NOMO-1 treated with DMSO at 0.1 percent for 48 hours (cell line): ENCODE data around the gene CLDN10.
"Not testable (repeated sequence)": the region's sequence is repeated elsewhere in the genome, so short reads cannot be mapped to it uniquely, and the experiment has no call there.

Experiments
- DNase-seq: peaks from one replicate; lab custom pipeline; 2025; ENCODE audit not compliant: unreplicated experiment; lab: John Stamatoyannopoulos, UW

CLDN10 gene

DNA sequence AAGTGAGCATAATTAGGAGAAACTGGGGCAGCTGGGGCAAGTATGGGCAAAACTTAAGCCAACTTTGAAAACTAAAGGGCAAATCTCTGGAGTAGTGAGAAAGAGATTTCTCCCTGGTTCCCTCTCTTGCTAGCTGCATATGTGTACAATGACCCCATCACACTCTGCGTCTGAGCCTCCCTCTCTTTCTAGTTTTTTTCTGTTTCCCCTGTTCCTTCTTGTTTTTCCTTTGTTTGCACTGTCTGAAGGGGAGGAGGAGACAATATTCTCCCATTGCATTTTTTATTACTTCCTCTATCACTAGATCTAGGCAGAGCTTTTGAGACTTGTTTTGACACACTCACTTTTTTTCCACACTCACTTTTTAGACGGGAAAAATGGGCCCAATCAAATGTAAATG, 11.2 kb upstream of the CLDN10 start:
- no peak for DNase-seq

DNA sequence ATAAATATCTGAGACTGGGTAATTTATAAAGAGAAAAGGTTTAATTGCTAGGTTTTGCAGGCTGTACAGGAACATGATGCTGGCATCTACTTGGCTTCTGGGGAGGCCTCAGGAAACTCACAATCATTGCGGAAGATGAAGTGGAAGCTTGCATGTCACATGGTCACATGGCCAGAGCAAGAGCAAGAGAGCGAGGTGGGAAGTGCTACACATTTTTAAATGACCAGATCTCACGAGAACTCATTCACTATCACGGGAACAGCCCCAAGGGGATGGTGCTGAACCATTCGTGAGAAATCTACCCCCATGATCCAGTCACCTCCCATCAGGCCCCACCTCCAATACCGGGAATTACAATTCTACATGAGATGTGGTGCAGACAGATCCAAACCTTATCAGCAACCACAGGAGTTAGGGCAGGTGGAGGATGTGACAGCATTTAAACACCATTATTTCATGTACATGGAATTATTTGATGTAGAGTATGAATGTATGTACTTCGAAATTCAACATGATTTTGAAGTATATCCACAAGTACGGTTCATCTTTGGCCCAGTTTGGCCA, 10.5 kb upstream of the CLDN10 start:
- no peak for DNase-seq

DNA sequence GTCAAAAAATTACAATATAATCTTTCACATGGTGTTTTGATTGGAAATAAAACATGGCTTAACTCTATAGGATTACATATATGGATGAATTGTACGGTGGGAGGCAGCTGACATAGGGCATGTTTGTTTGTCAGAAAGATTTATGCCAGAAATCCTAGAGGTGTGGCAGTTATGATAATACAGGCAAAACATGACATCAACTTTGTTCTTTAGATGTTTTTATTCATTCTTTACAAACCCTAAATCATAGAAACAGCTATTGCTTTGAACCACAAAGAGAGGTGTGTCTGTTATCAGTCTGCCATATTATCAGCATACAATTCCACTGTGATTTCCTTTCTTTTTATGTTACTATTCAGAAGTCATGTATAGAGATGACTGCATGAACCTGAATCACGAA, 8.2 kb upstream of the CLDN10 start:
- no peak for DNase-seq

DNA sequence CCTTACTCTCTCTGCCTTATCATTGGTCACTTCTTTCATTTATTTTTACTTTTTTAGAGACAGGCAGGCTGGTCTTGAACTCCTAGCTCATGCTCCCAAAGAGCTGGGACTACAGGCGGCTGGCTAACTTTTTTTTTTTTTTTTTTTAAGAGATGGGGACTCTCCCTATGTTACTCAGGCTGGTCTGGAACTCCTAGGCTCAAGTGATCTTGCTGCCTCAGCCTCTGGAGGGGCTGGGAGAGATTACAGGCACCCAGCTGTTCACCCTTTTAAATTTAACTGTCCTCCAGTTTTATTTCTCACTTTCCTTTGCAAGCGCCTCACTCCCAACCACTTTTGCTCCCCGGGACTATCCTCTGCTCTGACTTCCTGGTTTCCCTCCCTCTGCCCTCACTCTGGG, 5.6 kb upstream of the CLDN10 start:
- no peak for DNase-seq

DNA sequence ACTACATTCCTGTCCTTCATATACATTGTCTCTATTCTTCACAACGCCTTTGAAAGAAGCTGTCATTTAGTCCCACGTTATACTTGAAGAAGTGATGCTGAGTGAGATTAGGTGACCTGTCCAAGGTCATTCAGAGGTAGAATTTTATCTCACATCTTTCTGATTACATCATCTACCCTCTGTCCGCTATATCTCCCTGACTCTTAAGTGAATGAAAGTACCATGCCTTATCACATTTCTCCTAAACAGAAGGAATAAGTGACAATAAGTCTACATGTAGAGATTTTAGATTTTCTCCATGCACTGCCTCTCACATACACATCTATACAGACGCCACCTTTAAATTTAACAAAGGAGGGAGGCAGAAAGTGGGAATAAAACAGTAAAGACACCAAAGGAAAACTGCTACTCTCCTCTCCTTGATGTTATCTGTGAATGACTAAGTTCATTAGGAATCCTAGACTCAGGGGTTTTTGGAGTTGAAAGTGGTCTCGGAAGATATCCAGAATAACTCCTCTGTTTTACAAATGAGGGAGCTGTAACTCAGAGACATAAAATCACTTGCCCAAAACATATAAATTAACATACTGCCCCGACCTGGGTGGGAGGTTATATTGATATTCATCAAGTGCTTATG, 4.9 kb upstream of the CLDN10 start:
- no peak for DNase-seq

DNA sequence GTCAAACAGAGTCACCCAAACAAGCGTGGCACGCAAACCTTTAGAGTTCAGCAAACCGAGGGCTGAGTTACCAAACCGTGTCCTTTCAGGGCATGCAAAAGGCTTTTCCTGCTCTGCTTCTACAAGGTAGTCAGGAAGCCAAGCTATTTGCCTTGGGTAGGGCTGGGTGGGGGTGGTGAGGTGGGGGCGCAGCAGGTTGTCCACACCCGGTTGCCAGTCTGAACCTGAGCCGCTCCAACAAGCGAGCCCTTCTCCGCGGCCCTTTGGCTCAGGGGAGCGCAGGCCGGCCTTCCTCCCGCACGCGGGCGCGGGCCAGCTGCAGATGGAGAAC, 347 bp upstream of the CLDN10 start:
- DNase-seq, result no peak

DNA sequence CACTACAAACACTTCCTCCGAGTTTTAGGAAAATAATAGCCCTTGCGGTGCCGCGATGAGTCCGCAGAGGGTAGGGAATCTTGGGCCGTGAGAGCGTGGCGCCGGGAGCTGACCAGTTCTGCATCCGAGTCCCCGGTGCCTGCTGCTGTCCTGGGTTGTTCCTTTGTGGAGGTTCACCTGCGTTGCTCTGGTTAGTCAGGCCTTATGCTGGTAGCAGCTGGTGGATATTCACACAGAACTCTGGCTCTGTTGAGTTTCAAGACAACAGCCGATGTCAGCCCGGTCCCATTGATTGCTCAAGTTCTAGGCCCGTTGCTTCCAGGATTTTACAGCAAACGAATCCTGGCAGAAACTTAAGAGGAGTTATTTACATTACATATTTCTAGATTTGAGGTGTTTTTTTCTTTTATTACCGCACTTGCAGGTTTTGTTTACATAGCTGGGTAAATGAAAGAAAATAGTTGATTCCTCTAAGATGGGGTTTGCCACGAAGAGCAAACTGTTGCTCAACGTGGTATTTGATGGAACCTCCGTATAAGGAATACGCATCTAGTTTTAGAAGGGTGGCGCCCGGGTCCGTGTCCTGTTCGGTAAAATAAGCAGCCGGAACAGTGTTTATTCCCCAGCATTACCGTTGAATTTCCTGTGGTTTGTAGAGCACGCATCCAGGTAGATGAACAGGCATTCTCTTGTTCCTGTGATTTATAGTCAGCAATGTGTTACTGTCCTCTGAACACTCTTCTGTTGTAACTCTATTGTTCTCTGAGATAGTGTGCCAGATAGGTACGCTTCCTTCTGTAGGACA, 1.3 kb downstream of the CLDN10 start:
- peak; percentile 24 for DNase-seq

DNA sequence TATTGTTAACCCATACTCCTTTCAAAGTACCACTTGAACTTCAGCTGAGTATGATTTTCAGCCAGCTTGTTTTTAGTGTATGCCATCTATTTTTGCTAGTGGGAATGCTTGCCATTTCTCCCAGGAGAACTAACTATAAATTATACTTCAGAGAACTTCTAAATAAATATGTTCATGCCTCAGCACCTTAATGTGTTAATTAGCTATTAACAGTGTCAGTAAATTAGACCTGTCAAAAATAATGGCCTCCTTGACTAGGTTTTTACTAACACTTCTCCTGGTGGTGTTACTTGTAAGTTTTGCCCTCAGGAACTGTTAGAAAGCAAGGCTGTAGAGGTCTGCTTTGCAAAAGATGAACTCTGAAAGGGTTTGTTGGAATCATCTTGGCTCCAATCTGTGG, 4.5 kb downstream of the CLDN10 start:
- no peak for DNase-seq

DNA sequence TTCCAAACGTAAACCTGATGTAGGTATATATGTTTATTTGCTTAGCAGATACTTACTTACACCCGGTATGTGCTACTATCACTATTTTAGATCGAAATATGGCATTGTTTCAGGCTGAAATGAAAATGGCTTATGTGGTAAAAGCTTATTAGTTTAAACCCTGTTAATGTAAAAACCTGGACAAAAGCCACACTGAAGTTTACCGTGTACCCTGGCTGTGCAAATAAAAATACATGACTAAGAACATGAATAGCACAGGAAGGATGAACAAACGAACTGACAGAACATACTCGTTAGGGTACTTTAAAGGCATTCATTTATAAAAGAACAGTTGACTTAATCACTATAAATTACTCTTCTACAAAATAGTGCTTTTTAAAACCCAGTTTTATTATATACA, 6.6 kb downstream of the CLDN10 start:
- DNase-seq, result no peak

DNA sequence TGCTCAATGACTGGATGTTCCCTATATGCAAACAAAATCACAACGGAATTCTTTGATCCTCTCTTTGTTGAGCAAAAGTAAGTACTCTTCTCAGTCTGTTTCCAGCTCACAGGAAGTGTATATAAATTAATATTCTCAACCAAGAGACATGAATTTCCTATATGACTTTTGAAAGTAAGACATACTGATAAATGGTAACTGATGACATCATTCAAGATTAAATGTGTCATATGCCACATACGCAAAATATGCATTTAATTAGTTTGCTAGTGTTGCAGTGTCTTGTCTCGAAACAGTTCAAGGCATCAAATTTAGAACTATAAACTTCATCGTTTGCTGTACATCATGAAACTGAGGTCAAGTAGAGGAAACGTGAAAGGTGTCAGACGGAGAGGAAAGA, 7.9 kb downstream of the CLDN10 start:
- no peak for DNase-seq

DNA sequence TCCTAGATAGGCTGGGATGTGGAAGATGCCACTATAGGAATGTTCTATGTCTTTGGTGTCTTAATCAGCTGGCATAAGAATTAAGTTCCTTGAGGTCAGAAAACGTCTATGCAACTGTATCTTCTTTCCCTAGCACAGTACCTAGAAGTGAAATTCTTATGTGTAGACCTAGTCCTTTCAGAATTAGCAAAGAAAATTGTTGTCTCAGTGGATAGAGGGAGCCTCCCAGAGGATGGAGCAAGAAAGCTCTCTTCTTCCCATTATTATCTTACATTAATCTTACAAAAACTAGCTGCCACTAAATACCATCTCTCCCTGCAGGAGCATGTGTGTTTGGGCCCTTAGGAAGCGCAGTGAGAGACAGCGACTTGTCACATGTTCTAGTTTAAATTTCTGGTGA, 11.6 kb downstream of the CLDN10 start:
- DNase-seq, result no peak

DNA sequence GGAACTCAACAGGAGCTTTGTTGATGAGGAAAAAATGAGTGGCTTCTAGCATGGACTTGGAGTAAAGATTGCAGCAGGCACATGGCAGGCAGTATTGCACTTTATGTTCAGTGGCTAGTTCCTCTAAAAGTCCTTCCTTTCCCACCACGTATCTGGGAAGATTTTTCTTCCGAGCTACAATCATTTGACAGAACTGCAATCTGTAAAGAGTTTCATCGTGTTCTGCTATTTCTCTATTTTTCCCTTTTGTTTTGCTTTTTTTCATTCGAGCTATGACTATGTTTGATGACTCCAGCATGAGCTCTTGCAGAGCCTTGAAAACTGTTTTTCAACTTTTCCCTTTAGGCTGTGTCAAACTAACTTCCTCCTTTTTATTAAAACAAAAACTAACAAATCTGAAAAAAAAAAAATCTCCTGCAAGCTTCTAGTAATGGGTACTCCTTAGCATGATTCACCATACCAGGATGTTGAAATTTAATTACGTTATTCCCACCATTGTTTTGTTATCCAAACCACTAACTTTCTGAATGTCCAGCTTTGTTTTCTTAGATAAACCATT, 12.3 kb downstream of the CLDN10 start:
- DNase-seq, result peak; percentile 66

DNA sequence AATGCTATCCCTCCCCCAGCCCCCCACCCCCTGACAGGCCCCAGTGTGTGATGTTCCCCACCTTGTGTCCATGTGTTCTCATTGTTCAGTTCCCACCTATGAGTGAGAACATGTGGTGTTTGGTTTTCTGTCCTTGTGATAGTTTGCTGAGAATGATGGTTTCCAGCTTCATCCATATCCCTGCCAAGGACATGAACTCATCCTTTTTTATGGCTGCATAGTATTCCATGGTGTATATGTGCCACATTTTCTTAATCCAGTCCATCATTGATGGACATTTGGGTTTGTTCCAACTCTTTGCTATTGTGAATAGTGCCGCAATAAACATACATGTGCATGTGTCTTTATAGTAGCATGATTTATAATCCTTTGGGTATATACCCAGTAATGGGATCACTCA, 13.2 kb downstream of the CLDN10 start:
- DNase-seq, result not testable (repeated sequence)

DNA sequence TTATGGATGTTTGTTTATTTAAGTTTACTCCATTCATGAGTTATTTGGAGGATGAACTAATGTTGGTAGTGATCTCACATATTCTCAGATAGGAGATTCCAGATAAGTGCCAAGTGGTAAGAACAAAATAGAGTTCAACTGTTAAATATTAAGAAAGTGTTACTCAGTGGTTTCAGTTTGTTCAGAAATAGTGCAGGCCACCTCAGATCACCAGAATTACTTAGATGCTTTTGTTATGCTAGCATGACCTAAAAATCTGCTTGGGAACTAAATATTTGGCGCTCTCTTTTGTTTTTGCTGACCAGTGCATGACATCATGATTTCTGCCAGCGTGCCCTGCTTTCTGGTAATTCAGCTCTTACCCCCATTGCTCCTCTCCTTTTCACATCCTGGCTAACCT, 15.6 kb downstream of the CLDN10 start:
- no peak for DNase-seq

DNA sequence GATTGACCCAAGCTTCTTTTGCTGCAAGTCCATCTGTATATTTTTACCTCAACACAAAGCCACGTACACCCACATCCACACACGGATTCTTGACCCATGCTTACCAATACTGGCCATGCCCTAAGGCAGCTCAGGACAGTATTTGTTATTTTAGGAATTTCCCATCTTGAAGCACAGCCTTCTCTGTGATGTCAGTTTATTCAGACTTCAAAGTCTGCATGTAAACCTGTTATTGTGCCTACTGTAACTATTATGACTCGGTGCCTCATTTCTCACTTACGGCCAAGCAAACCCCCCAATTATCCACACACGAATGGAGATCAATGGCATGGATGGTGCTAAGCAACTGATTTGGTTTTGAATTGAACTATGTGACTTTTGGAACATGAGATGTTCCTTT, 17.5 kb downstream of the CLDN10 start:
- DNase-seq, result no peak

DNA sequence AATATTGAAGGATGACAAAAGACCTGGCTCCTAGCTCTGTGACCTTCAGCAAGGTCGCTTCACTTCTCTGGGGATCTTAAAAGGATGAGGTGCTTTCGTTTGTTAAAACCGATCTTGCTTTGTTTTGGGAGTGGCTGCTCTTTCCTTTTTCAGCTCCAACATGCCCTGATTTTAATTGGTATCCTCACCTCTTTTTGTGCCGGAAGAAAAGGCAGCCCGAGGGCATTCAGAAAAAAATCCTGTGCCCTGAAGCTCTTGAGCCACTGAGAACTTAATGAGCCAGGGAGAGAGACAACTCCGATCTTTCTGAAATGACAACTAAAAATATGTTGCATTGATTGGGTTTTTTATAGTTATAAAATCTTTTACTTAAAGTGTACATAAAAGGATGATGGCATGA, 19.4 kb downstream of the CLDN10 start:
- no peak for DNase-seq

DNA sequence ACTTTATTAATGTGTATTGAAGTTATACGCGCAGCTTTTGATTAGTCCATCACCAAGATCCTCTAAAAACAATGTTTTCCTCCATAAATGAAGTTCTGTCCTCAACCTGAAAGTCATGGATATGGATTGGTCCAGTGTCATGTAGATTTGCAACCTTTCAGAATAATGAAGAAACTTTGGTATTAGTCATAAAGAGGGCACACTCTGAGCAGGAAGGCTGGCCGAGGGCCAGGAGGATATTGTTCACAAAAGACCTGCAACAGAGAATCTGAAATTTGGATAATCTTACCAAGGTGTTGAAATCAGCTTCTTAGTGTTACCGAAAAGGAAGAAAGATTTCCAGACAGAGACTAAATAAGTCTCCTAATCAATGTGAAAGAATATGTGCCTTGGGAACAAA, 20.7 kb downstream of the CLDN10 start:
- no peak for DNase-seq

DNA sequence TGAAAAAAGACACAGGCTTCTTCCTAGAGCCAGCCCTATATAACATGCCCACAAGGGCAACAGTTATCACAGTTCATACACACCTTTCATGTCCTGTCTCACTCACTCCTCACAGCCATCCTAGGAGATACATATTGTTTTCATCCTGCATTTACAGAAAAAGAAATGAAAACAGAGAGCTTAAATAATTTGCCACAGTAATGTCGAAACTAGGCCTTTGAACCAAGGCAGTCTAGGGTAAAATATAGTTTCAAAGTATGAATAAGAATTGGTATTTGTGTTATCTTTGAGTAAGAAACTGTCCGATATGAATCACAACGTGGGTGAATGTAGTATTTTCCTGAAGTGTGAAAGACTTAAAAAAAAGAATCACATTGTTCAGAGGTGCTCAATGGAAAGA, 26.8 kb downstream of the CLDN10 start:
- no peak for DNase-seq

DNA sequence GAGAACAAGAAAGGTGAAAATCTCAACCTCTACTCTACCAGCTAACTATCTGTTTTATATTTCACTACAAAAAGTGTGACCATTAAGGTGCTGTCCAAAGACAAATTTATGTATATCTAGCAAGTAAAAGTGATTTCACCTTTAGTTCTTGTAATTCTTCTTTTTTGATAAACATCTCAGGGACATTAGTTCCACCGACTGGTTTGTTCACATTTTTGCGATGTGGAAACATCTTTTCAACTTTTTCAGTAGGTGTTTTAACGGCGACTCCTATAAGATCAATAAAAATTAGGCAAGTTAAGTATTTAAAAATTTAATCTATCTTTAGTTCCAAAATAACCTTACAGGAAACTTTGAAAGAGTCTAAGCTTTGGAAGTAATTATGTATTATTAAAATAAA, 33.3 kb downstream of the CLDN10 start:
- no peak for DNase-seq

DNA sequence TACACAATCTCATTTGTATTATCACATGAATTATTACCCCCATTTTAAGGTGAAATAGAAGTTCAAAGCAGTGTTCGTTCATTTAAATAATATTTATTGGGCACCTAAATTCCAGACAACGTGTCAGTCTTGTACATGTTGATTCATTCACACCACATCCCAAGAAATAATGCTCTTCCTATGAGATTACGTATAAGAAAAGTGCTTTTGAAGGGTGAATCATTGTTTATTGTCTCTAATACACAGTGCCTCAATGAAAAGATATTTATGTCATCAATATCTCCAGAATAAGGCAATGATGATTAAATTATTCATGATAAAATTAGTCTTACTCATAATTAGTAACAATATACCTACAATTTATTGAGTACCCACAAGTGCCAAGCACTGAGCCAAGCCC, 35.6 kb downstream of the CLDN10 start:
- DNase-seq, result no peak

DNA sequence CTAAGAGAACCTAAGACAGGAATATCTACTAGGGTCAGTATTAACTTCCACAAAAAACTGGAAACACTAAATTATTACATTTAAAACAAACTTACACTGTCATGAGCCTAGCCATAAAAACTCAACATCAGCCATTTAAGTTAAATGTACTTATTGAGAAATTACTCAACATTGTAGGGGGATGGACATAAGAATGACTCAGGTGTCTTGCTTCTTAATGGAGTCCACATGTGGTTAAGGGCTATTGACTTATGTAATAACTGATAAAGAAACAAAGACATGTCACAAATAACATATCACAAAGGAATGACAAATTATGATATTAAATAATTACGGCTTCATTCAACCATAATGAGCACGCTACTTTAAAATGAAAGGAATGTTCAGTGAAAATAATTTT, 36.2 kb downstream of the CLDN10 start:
- peak; percentile 24 for DNase-seq

DNA sequence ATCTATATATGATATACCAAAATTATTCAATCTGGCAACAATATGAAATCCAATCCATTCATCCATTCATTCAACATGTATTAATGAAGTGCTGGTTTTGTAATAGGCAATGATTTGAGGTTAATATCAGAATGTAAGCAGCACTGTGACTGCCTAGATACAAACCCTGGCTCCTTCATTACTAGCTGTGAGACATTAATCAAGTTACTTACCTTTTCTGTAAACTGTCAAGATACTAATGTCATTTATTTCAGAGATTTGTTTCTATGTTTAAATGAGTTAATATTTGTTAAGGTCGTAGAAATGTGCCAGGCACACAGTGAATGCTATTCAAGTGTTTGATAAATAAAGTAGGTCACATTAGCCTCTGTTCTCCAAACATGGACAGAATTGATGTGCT, 40.9 kb downstream of the CLDN10 start:
- no peak for DNase-seq
